ENCODE data around the gene CPAMD8.

DNA sequence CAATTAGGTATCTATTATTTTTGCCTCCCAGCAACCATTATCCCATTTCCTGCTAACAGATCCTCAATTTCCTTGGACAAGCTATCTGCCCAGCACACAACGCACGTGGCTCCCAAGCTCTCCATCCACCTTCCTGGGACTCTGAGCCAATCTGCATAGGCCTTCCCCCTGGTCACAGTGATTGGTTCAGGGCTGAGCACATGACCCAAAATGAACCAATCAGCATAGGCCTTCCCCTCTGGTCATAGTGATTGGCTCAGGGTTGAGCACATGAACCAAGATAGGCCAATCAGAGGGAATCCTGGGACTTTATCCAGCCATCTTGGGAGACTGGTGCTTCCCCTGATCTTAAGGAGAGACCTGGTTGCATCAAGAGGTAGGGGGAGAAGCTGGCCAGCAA, 5.8 kb downstream of the CPAMD8 start:
- no peak for TF ChIP-seq POLR2A (IDR thresholded peaks at IDR 0.05)
- TF ChIP-seq, protein P1, sequence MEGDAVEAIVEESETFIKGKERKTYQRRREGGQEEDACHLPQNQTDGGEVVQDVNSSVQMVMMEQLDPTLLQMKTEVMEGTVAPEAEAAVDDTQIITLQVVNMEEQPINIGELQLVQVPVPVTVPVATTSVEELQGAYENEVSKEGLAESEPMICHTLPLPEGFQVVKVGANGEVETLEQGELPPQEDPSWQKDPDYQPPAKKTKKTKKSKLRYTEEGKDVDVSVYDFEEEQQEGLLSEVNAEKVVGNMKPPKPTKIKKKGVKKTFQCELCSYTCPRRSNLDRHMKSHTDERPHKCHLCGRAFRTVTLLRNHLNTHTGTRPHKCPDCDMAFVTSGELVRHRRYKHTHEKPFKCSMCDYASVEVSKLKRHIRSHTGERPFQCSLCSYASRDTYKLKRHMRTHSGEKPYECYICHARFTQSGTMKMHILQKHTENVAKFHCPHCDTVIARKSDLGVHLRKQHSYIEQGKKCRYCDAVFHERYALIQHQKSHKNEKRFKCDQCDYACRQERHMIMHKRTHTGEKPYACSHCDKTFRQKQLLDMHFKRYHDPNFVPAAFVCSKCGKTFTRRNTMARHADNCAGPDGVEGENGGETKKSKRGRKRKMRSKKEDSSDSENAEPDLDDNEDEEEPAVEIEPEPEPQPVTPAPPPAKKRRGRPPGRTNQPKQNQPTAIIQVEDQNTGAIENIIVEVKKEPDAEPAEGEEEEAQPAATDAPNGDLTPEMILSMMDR (IDR thresholded peaks at IDR 0.05) = no peak

All from body of pancreas (tissue), 4 donors.